Gastrocnemius medialis (tissue), 4 donors: Measurements from ENCODE around the gene PLEKHN1. TPM values are rescaled to one million over a fixed set of nuclear protein-coding genes. Genes with fewer than 3 reads are reported as not detected.

Experiments
- ATAC-seq, 2 donors: fragments of 150-250 bp; one replicate each; pipeline ENCODE4 v1.9.1; 2016
- DNase-seq, 2 donors: peaks; one replicate each; pipeline ENCODE4 v3.0.0-alpha.2; 2019
- H3K27ac ChIP-seq, 4 donors: fragments of 200-600 bp; sonication (generic); 1 replicate in 1 of 4; 2 replicates in 3 of 4; pipeline ENCODE4 v1.5.1; 2016 to 2018; ENCODE audit warnings: mild to moderate bottlenecking in 2 of 4, moderate library complexity in 1 of 4
- H3K27me3 ChIP-seq, 3 donors: fragments of 200-600 bp; sonication (generic) in 2 of 3; 1 replicate in 1 of 3; 2 replicates in 2 of 3; pipeline versions ENCODE4 v1.5.1 to v1.6.0; 2016 to 2019; ENCODE audit warnings: mild to moderate bottlenecking in 1 of 3, moderate library complexity in 1 of 3
- H3K36me3 ChIP-seq, 2 donors: fragments of 200-600 bp; sonication (generic) in 1 of 2; one replicate each; pipeline ENCODE4 v1.5.1; 2017 to 2018
- H3K4me1 ChIP-seq, 2 donors: fragments of 200-600 bp; sonication (generic) in 1 of 2; one replicate each; pipeline ENCODE4 v1.5.1; 2016 to 2017; ENCODE audit warnings: mild to moderate bottlenecking in 2 of 2
- H3K4me3 ChIP-seq, 4 donors: fragments of 200-600 bp; sonication (generic) in 3 of 4; 1 replicate in 1 of 4; 2 replicates in 3 of 4; pipeline ENCODE4 v1.5.1; 2016 to 2019; ENCODE audit warnings: mild to moderate bottlenecking in 2 of 4
- H3K9me3 ChIP-seq, 3 donors: fragments of 200-600 bp; sonication (generic) in 2 of 3; 1 replicate in 1 of 3; 2 replicates in 2 of 3; pipeline ENCODE4 v1.5.1; 2016 to 2019
- CTCF ChIP-seq, 5 experiments: fragments of 450-650 bp in 3 of 5; fragments of 200-600 bp in 2 of 5; sonication (generic) in 2 of 5; IDR thresholded peaks in 4 of 5; conservative IDR thresholded peaks in 1 of 5; 1 replicate in 4 of 5; 2 replicates in 1 of 5; pipeline ENCODE4 v1.5.1; 2016 to 2019; ENCODE audit warnings: antibody characterized with exemption in 5 of 5, mild to moderate bottlenecking in 3 of 5, moderate library complexity in 3 of 5
- POLR2A ChIP-seq, 2 donors: fragments of 450-650 bp; IDR thresholded peaks; one replicate each; pipeline ENCODE4 v1.6.1; 2017; ENCODE audit warnings: antibody characterized with exemption in 2 of 2, mild to moderate bottlenecking in 2 of 2, moderate library complexity in 2 of 2
- in situ Hi-C, 4 donors: fragments of 200-750 bp; cut with MboI; loops; one replicate each; pipeline versions ENCODE4 v1.15.0 to v1.8.0; 2017; ENCODE audit warnings: low sequenced_read_pairs in 4 of 4
- intact Hi-C: fragments of 100-400 bp; cut with DNase I; formaldehyde crosslinking; loops from one replicate; pipeline ENCODE4 v1.15.1; 2023; ENCODE audit warnings: low total_unique reads
- total RNA-seq, 4 donors: library from RNA; depleted of rRNA; stranded (reverse); fragments of >200 nt; gene quantifications; one replicate each; pipeline versions ENCODE4 v1.1.0 to v1.2.3, GENCODE V29; 2016

The PLEKHN1 gene
- total RNA-seq, 4 donors from 2014 or later = 0.23 TPM; not detected in 3

DNA sequence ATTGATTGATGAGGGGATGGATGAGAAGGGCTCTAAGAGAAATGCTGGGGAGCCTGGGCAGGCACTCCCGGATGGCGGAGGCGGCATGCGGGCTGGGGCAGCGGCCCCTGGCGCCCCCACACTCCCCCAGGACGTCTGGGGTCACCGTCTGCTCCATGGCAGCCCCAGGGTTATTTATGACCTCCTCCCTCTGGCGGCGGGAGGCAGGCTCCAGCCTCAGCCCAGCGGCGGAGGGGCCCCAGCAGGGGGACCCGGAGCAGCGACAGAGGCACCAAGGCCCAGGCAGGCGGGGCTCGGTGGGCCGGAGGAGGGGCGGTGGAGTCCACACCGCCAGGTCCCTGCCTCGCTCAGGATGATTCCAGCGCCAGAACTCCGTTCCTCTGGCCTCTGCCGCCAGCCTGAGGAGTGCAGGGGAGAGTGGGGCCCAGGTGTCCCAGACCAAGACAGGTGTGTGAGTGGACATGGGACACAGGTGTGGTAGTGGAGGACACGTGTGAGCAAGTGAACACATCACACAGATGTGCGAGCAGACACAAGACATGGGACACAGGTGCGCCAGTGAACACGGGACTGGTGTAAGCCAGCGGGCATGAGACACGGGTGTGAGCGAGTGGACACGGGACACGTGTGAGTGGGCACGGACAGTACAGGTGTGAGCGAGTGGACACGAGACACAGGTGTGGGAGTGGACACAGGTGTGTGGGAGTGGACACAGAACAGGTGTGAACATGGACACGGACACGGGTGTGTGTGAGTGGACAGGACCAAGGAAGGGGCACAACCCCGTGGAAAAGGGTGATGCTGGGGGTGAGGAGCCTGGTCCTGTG is 45.1 kb upstream of the PLEKHN1 start:
- peak; percentile 59 to 60 for ATAC-seq
- H3K4me3 ChIP-seq = peak overlapping the region in 1 of 4 donors; percentile 7
- peaks cover 16 to 52% (median 25%) of the 10 kb centered on the region in 3 donors for H3K27me3 ChIP-seq
- TF ChIP-seq POLR2A (IDR thresholded peaks at IDR 0.05) (no peak), CTCF (IDR thresholded peaks at IDR 0.05 in 4 of 5, conservative IDR thresholded peaks at IDR 0.05 in 1 of 5) (peak; percentile 34 to 74 (median 55))
- in situ Hi-C loops = no loop called here
- intact Hi-C loops = loop anchor here (1.0 to 5.0 kb wide), 3 partner anchors 17 to 186 kb away; partner anchors contain the start of gene HES4
- peak in 1 of 2 donors; percentile 51 for DNase-seq
- H3K36me3 ChIP-seq = no peaks in the 10 kb centered on the region
- no peaks in the 10 kb centered on the region for H3K9me3 ChIP-seq
- H3K27ac ChIP-seq = no peak overlapping the region
- peaks cover 15 to 32% of the 10 kb centered on the region in 2 donors for H3K4me1 ChIP-seq

DNA sequence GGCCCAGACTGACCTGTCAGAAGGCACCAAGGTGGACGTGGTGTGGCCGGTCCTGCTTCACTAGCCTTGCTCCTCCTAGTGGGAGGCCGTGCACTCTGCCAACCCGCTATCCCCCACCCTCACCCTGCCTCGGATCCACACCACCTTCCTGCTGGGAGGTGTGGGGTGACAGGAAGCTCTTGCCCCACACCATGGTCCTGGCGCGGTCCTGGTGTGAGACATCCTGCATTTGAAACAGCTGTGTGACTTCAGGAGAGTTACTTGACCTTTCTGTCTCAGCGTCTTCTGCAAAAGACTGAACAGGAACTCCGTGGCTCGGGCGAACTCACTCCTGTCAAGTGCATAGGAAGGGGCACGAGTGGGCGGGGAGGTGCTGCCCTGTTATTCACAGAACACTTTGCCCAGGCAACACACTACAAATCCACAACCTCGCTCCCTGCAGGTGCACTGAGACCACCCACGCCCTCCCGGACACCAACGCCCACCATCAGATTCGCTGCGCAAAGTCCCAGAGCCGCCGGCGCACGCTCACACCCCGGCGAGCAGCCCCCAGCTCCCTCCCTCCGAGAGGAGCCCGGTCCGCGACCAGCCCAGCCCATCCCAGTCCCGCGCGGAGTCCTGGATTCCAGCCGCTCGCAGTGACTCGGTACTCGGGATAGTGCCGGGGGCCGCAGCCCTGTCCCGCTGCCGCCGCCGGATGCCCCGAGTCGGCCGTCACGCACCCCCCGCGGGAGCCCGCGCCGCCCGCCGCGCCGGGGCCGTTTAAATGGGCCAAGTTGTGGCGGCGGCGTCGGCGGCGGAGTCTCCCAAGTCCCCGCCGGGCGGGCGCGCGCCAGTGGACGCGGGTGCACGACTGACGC is 42.9 kb upstream of the PLEKHN1 start, which contains the start of gene SAMD11:
SAMD11 (plus strand) TSS at position 793 of the 860 bp plus-strand sequence. CDS start 509 bp downstream, outside the sequence.
- Histone ChIP-seq H3K9me3 (no peaks in the 10 kb centered on the region), H3K4me1 (peaks cover 15 to 32% of the 10 kb centered on the region in 2 donors), H3K27me3 (peaks cover 31 to 59% (median 39%) of the 10 kb centered on the region in 3 donors), H3K4me3 (peak within 1 kb of the TSS; percentile 48 to 54 (median 50)), H3K27ac (no peak within 1 kb of the TSS), H3K36me3 (no peaks in the 10 kb centered on the region)
- TF ChIP-seq POLR2A (IDR thresholded peaks at IDR 0.05) (no peak), CTCF (IDR thresholded peaks at IDR 0.05 in 4 of 5, conservative IDR thresholded peaks at IDR 0.05 in 1 of 5) (no peak)
- ATAC-seq (peak; percentile 79 to 82), DNase-seq (peak; percentile 53 to 77)
- in situ Hi-C loops = no loop called here
- intact Hi-C loops = loop anchor here (5.0 kb wide), 1 partner anchor 79 kb away; the partner anchor contains the start of gene HES4

- Histone ChIP-seq H3K27me3 (peaks cover 31 to 55% (median 39%) of the 10 kb centered on the region in 3 donors), H3K27ac (no peak overlapping the region), H3K4me1 (peaks cover 15 to 32% of the 10 kb centered on the region in 2 donors), H3K36me3 (no peaks in the 10 kb centered on the region), H3K9me3 (no peaks in the 10 kb centered on the region), H3K4me3 (peak overlapping the region; percentile 47 to 54 (median 48))
- intact Hi-C loops (loop anchor here (5.0 kb wide), 1 partner anchor 78 kb away; the partner anchor contains the start of gene HES4), in situ Hi-C loops (no loop called here)
- TF ChIP-seq POLR2A (IDR thresholded peaks at IDR 0.05) = no peak
- TF ChIP-seq CTCF (IDR thresholded peaks at IDR 0.05 in 4 of 5, conservative IDR thresholded peaks at IDR 0.05 in 1 of 5) = no peak
- ATAC-seq = peak in 1 of 2 donors; percentile 31
- no peak for DNase-seq
Observed at GRCh38 chr1:923991-924655, 42.2 kb upstream of the PLEKHN1 start.
